ENCODE measurements around the gene RECK. TPM values are rescaled to one million over a fixed set of nuclear protein-coding genes. Genes with fewer than 3 reads are reported as not detected.

RECK gene
- total RNA-seq, 2 experiments from 2014 or later: 6.1 to 7.2 TPM

DNA sequence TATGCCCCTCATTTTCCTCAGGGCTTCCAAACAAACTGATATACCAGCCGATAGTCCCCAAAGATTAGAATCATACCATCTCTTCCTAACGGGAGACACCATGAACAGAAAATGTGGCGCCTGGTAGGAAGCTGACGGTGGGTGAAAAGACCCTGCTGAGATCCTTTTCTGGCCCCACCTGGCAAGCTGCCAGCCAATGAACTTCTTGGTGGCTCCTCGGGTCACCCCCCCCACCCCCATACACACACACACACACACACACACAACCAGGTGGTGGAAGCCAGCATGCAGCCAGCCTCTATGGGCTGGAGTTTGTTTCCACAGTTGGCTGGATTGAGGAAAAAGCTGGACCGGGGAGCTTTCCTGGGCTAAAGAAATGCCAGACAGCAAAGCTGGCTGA is 127.7 kb downstream of the RECK start:
- POLR2A ChIA-PET: interaction anchor here (1.0 kb wide), 1 partner anchor 12 kb away, joined by 4 read pairs; no protein-coding TSS in a partner anchor
- peaks cover 2% of the 10 kb centered on the region for H3K36me3 Mint-ChIP-seq
- H3K27me3 Mint-ChIP-seq: no peaks in the 10 kb centered on the region
- H3K27ac Mint-ChIP-seq: no peak overlapping the region
- no peak overlapping the region for H3K4me3 Mint-ChIP-seq
- no peak for DNase-seq
- H3K9me3 Mint-ChIP-seq: no peaks in the 10 kb centered on the region
- CTCF ChIA-PET: interaction anchor here (0.8 to 11.4 kb wide), 8 partner anchors 14 to 374 kb away, joined by 3 to 341 read pairs (median 10); partner anchors contain the start of gene GLIPR2
- intact Hi-C loops (cut with micrococcal nuclease): no loop called here
- H3K4me1 Mint-ChIP-seq (ENCODE audit: low read depth): peaks cover 6% of the 10 kb centered on the region

DNA sequence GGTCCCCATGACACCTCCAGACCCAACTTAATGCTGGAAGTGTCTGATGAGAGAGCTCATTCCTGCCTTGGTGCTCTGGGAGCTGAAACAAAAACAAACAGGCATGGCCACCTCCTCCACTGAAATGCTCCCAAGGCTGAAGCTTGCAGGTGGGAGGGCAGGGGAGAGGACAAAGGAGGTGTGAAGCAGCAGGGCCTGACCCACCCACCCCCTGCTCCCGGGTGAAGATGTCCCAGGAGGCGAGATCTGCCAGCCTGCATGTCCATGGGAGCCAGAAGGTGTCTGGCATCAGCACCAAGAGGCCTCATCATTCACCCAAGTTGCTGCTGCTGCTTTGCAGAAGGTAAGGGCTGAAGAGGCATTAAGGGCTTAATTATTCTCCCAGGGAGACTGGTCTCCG is 128.3 kb downstream of the RECK start:
- peaks cover 6% of the 10 kb centered on the region for H3K4me1 Mint-ChIP-seq (ENCODE audit: low read depth)
- POLR2A ChIA-PET: interaction anchor here (1.0 kb wide), 1 partner anchor 13 kb away, joined by 4 read pairs; no protein-coding TSS in a partner anchor
- intact Hi-C loops (cut with micrococcal nuclease): no loop called here
- no peaks in the 10 kb centered on the region for H3K27me3 Mint-ChIP-seq
- H3K9me3 Mint-ChIP-seq: no peaks in the 10 kb centered on the region
- H3K4me3 Mint-ChIP-seq: no peak overlapping the region
- no peak for DNase-seq
- no peak overlapping the region for H3K27ac Mint-ChIP-seq
- CTCF ChIA-PET: interaction anchor here (0.8 to 11.4 kb wide), 8 partner anchors 15 to 374 kb away, joined by 3 to 341 read pairs (median 19); partner anchors contain the start of gene GLIPR2
- peaks cover 2% of the 10 kb centered on the region for H3K36me3 Mint-ChIP-seq

DNA sequence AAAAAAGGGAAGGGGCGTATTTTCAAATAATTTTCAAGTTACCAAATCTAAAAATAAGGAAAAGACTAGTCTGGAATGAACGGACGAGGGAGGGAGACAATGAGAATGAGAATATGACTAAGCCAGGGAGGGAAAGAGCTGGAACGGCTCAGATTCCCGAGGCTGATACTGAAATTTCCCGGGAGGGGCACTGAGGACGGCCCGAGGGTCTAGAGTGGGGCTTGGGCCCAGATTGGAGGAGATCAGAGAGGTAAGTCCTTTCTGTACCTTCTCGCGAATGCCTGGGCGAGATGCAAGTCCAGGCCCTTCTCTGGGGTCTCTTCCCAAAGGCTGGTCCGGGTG is 129.1 kb downstream of the RECK start:
- CTCF ChIA-PET: interaction anchor here (0.6 to 11.4 kb wide), 20 partner anchors 8 to 211 kb away, joined by 3 to 341 read pairs (median 6); partner anchors contain the start of genes CLTA and GLIPR2
- Mint-ChIP-seq H3K4me3 (peak overlapping the region; percentile 9), H3K9me3 (no peaks in the 10 kb centered on the region), H3K27me3 (no peaks in the 10 kb centered on the region), H3K36me3 (peaks cover 2% of the 10 kb centered on the region), H3K4me1 (ENCODE audit: low read depth) (peaks cover 6% of the 10 kb centered on the region), H3K27ac (no peak overlapping the region)
- intact Hi-C loops (cut with micrococcal nuclease): loop anchor here (1.0 to 2.0 kb wide), 5 partner anchors 13 to 211 kb away; partner anchors contain the start of gene GLIPR2
- POLR2A ChIA-PET: interaction anchor here (1.3 to 1.7 kb wide), 2 partner anchors 17 to 65 kb away, joined by 5 to 6 read pairs; no protein-coding TSS in a partner anchor
- no peak for DNase-seq

DNA sequence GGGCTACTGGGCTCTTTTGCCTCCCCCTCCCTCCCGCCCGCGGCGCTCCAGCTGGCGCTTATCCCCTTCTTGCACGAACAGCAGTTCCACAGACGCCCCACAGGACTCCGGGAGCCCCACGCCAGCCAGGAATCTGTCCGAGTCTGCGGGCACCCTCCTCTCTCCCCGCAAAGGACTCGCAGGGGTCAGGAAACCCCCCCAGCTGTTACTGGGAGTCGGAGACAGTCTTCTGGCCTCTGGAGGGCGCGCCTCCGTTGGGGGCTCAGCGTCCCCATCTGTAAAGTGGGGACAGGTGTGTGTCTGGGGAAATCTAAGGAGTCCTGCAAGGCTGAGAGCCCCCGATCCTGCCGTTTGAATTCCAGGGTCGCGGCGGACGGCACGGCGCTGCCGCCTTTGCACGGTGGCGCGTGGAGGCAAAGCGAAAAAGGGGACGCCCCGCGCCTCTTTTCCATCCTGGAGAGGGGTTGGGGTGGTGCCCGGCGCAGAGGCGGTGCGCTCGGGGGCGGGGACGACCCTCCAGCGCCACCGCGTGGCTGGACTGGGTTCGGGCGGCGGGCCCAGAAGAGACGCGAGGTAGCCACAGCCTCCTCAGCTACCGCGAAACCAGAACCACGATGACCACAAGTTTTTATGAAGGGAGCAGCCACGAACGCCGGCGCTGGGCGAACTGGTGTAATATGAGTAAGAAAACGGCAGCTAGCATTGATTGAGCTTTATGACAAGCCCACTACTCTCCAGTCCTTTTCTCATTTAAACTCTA is 129.6 kb downstream of the RECK start:
- ChIA-PET POLR2A (interaction anchor here (0.6 to 1.7 kb wide), 5 partner anchors 18 to 291 kb away, joined by 3 to 6 read pairs (median 5); partner anchors contain the start of genes CLTA and GLIPR2), CTCF (interaction anchor here (0.6 to 11.4 kb wide), 31 partner anchors 8 to 212 kb away, joined by 3 to 341 read pairs (median 5); partner anchors contain the start of genes CLTA and GLIPR2)
- Mint-ChIP-seq H3K4me1 (ENCODE audit: low read depth) (peaks cover 6% of the 10 kb centered on the region), H3K9me3 (no peaks in the 10 kb centered on the region), H3K27ac (peak overlapping the region; percentile 13), H3K4me3 (peak overlapping the region; percentile 75), H3K36me3 (peaks cover 2% of the 10 kb centered on the region), H3K27me3 (no peaks in the 10 kb centered on the region)
- DNase-seq: peak; percentile 88
- intact Hi-C loops (cut with micrococcal nuclease): loop anchor here (1.0 to 2.0 kb wide), 5 partner anchors 14 to 212 kb away; partner anchors contain the start of gene GLIPR2

DNA sequence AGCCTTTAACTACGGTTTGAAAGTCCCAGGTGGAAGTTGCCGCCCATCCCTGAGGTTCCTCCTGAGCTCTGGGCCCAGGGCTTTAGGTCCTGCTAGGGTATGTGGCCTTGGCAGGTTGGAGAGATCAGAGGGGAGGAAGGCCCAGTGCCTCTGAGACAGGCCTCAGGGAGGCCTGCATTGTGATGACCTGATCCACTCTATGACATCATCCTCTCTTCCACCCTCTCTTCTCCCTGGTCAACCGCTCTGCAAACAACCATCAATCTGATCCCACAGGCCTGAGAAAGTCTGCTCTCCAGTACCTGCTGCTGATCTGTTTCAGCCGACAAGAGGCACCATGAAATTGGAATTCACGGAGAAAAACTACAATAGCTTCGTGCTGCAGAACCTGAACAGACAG is 132.5 kb downstream of the RECK start, which contains the start of gene CCIN:
CCIN (plus strand) TSS at position 223 of the 400 bp plus-strand sequence; CDS start at position 338, 115 bp downstream.
- no peaks in the 10 kb centered on the region for H3K36me3 Mint-ChIP-seq
- H3K4me1 Mint-ChIP-seq (ENCODE audit: low read depth): peaks cover 6% of the 10 kb centered on the region
- no peaks in the 10 kb centered on the region for H3K9me3 Mint-ChIP-seq
- H3K27ac Mint-ChIP-seq: no peak within 1 kb of the TSS
- H3K4me3 Mint-ChIP-seq: no peak within 1 kb of the TSS
- no peak for DNase-seq
- CTCF ChIA-PET: interaction anchor here (0.8 to 11.4 kb wide), 5 partner anchors 10 to 65 kb away, joined by 3 to 341 read pairs (median 3); partner anchors contain the start of gene CLTA
- intact Hi-C loops (cut with micrococcal nuclease): no loop called here
- POLR2A ChIA-PET: no interaction called here
- H3K27me3 Mint-ChIP-seq: no peaks in the 10 kb centered on the region

DNA sequence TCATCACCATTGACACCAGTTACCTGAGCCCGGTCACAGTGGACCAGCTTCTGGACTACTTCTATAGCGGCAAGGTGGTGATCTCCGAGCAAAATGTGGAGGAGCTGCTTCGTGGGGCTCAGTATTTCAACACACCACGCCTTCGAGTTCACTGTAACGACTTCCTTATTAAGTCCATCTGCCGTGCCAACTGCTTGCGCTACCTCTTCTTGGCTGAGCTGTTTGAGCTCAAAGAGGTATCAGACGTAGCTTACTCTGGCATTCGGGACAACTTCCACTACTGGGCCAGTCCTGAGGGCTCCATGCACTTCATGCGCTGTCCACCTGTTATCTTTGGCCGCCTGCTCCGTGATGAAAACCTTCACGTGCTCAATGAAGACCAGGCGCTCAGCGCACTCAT is 133.0 kb downstream of the RECK start:
- Mint-ChIP-seq H3K36me3 (no peaks in the 10 kb centered on the region), H3K9me3 (no peaks in the 10 kb centered on the region), H3K27ac (no peak overlapping the region), H3K27me3 (no peaks in the 10 kb centered on the region), H3K4me3 (no peak overlapping the region), H3K4me1 (ENCODE audit: low read depth) (peaks cover 6% of the 10 kb centered on the region)
- POLR2A ChIA-PET: no interaction called here
- intact Hi-C loops (cut with micrococcal nuclease): no loop called here
- DNase-seq: no peak
- CTCF ChIA-PET: interaction anchor here (0.8 to 11.4 kb wide), 5 partner anchors 10 to 66 kb away, joined by 3 to 341 read pairs (median 3); partner anchors contain the start of gene CLTA

DNA sequence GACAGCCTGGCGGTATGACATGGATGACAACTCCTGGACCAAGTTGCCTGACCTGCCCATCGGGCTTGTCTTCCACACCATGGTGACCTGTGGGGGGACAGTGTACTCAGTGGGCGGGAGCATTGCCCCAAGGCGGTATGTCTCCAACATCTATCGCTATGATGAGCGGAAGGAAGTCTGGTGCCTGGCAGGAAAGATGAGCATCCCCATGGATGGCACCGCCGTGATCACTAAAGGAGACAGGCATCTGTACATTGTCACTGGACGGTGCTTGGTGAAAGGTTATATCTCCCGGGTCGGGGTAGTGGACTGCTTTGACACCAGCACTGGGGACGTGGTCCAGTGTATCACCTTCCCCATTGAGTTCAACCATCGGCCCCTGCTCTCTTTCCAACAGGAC is 133.8 kb downstream of the RECK start:
- no peaks in the 10 kb centered on the region for H3K9me3 Mint-ChIP-seq
- intact Hi-C loops (cut with micrococcal nuclease): no loop called here
- H3K27ac Mint-ChIP-seq: no peak overlapping the region
- no peaks in the 10 kb centered on the region for H3K27me3 Mint-ChIP-seq
- POLR2A ChIA-PET: no interaction called here
- H3K36me3 Mint-ChIP-seq: no peaks in the 10 kb centered on the region
- H3K4me3 Mint-ChIP-seq: no peak overlapping the region
- DNase-seq: no peak
- peaks cover 6% of the 10 kb centered on the region for H3K4me1 Mint-ChIP-seq (ENCODE audit: low read depth)
- CTCF ChIA-PET: interaction anchor here (1.4 to 11.4 kb wide), 2 partner anchors 67 to 68 kb away, joined by 6 to 341 read pairs; no protein-coding TSS in a partner anchor

DNA sequence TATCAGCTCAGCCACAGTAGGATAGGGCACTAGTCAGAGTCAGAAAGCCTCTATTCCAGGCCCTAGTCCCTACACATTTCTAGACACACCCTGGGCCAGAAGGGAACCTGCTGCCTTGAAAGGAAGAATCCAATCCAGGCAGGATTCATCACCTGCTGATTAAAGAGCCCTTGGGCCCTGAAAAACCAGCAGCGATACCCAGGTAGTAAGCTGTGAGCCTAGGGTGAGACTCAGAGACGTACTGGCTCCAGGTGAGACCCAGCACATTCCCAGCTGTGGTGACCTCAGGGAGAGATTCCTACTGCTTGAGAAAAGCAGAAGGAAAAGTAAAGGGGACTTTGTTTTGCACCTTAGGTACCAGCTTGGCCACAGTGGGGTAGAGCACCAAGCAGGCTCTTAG is 137.1 kb downstream of the RECK start:
- H3K27ac Mint-ChIP-seq: no peak overlapping the region
- ChIA-PET CTCF (no interaction called here), POLR2A (interaction anchor here (0.6 kb wide), 1 partner anchor 71 kb away, joined by 3 read pairs; no protein-coding TSS in a partner anchor)

More for the DNA sequence above, 137.1 kb downstream of the RECK start:
- H3K36me3 Mint-ChIP-seq: no peaks in the 10 kb centered on the region
- DNase-seq: no peak
- no peaks in the 10 kb centered on the region for H3K27me3 Mint-ChIP-seq
- no peak overlapping the region for H3K4me3 Mint-ChIP-seq
- intact Hi-C loops (cut with micrococcal nuclease): no loop called here
- no peaks in the 10 kb centered on the region for H3K4me1 Mint-ChIP-seq (ENCODE audit: low read depth)
- H3K9me3 Mint-ChIP-seq: no peaks in the 10 kb centered on the region

Other genes starting within 250 kb of the RECK start
- gene NPR2, start 245.3 kb upstream of the RECK start, total RNA-seq: 1 to 10 TPM; 8.9 to 9.6 TPM
- gene SPAG8, start 224.7 kb upstream of the RECK start, total RNA-seq: 1 to 10 TPM; 1.1 to 1.4 TPM
- gene HINT2, start 221.9 kb upstream of the RECK start, total RNA-seq: 10 to 100 TPM; 67.8 to 72.6 TPM
- not detected for gene FAM221B, start 208.2 kb upstream of the RECK start, total RNA-seq
- gene TMEM8B, start 207.7 kb upstream of the RECK start, total RNA-seq: 1 to 10 TPM; 5.9 to 6.0 TPM
- not detected for gene OR13J1, start 166.5 kb upstream of the RECK start, total RNA-seq
- gene HRCT1, start 130.7 kb upstream of the RECK start, total RNA-seq: not detected
- gene SPAAR, start 127.4 kb upstream of the RECK start, total RNA-seq: not detected
- not detected for gene OR2S2, start 78.8 kb upstream of the RECK start, total RNA-seq
- gene GLIPR2, start 99.8 kb downstream of the RECK start, total RNA-seq: 10 to 100 TPM; 24.7 to 25.8 TPM
- not detected for gene CCIN, start 132.5 kb downstream of the RECK start, total RNA-seq
- gene CLTA, start 154.0 kb downstream of the RECK start, total RNA-seq: 100 to 1,000 TPM; 139 to 144 TPM
- 10 to 100 TPM; 19.2 to 20.5 TPM for gene GNE, start 221.5 kb downstream of the RECK start, total RNA-seq

All from activated CD4-positive, alpha-beta memory T cell treated with anti-CD3 and anti-CD28 coated beads for 36 hours (primary cell).